ENCODE results near the gene PLAAT4.
"Not testable (repeated sequence)": the region's sequence is repeated elsewhere in the genome, so short reads cannot be mapped to it uniquely, and the experiment has no call there.

Gene PLAAT4

DNA sequence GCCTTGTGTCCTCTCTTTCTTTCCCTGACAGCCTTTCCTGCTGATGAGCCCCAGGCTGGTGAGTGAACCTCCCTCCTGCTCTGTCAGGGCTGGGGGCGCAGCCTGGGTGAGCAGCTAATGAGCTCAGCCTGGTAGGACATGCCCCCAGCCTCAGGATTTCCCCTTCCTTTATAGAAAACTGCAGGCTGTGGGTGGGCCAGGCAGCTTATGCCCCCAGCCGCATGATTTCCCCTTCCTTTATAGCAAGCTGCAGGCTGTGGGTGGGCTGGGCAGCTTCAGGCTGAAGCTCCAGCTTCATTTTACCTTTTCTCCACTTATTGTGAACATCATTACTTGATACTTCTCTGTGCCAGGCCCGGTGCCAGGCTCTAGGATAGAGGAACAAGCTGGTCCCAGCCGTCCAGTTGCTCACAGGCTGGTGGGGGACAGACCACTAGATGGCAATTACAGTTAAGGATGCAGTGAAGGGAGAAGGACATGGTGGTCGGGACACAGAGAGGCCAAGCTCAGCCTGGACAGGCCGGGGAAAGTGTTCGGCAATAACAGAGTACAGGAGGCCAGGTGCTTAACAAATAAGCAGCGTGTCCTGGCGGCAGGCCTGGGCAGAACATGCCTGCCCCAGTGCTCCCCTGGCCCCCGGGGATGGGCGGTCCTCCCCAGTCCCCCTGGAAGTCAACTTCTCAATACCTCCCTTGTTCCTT, 25.4 kb upstream of the PLAAT4 start:
- no peak for DNase-seq (ENCODE audit: low read depth)

DNA sequence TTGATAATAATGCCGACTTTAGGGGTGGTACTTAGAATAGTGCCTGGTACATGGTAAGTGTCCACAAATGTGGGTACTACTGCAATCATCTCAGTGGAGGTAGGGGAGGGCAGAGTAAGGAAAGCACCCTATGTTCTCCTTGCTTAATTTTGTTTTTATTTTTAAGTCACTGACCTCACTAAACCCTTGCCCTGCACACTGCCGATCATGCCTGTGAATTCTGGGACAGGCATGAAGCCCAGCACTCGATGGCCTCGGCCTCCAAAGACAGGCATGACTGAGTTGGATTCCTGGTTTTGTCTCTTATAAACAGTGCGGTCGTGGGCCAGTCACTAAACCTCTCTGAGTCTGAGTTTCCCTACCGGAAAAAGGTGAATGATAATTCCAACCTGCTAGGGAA, 23.8 kb upstream of the PLAAT4 start:
- DNase-seq (ENCODE audit: low read depth), result no peak

DNA sequence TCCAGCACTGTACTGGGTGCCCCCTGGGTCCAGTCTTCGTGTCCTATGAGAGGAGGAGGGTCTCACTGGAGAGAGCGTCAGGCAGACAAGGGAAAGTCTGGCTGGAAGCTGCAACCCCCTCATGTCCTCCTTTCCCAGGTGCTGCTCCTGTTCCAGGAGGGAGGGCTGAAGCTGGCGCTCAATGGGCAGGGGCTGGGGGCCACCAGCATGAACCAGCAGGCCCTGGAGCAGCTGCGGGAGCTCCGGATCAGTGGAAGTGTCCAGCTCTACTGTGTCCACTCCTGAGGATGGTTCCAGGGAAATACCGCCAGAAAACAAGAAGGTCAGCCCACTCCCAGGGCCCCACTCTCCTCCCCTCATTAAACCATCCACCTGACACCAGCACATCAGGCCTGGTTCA, 20.5 kb upstream of the PLAAT4 start:
- no peak for DNase-seq (ENCODE audit: low read depth)

DNA sequence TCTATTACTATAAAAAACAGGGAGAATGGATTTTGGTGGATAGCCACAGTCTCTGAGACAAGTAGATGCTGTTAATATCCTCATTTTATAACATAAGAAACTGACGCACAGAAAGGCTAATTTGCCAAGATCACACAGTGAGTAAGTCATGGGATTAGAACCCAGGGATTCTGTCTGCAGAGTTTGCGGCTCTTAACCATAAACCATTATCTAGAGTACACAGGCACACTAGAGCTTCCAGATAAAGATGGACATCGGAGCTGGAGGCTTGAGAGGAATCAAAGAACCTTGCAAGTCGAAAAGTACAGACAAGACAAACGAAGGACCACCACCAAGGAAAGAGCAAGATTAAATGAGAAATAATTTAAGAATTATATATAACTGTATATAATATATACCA, 19.5 kb upstream of the PLAAT4 start:
- DNase-seq (ENCODE audit: low read depth), result no peak

DNA sequence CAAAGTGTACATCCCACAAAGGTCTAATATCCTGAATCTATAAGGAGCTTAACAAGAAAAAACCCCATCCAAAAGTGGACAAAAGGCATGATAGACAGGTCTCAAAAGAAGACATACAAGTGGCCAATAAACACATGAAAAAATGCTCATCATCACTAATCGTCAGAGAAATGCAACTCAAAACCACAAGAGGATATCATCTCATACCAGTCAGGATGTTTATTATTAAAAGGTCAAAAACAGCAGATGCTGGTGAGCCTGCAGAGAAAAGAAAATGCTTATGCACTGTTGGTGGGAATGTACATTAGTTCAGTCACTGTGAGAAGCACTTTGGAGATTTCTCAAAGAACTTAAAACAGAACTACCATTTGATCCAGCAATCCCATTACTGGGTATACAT, 18.1 kb upstream of the PLAAT4 start:
- no peak for DNase-seq (ENCODE audit: low read depth)

DNA sequence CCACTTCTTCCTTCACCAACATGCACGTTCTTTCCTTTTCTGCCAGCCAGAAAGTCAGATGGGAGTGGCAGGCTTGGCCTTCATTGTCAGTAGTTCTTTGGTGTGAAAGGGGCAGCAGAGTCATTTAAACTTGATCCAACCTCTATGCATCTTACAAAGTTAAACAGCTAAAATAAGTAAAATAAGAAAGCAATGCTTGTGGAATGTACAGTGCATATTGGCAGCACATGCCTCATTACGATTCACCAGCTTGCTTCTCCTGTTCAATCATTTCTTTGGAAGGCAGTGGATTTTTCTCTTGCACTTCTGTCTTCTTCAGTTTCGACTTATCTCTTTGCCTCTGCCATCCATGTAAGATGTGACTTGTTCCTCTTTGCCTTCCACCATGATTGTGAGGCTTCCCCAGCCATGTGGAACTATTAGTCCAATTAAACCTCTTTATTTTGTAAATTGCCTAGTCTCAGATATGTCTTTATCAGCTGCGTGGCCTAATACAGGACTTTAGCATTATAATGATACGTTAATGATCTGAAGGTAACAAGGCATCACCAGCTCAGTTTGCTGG, 15.9 kb upstream of the PLAAT4 start:
- no peak for DNase-seq (ENCODE audit: low read depth)

DNA sequence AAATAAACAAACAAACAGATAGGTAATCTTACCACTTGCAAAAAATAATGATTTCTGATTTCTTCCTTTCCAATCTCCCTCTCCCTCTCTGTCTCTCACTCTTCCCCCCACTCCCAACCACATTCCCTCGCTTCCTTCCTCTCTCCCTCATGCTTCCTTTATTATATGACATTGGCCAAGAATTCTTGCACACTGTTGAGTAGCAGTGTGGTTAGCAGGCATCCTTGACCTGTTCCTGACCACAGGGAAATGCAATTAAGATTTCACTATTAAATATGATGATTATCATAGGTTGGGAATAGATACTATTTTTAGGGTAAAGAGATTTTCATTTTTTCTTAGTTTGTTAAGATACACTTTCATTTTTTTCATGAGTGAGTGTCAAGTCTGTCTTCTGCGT, 14.7 kb upstream of the PLAAT4 start:
- DNase-seq (ENCODE audit: low read depth), result no peak

DNA sequence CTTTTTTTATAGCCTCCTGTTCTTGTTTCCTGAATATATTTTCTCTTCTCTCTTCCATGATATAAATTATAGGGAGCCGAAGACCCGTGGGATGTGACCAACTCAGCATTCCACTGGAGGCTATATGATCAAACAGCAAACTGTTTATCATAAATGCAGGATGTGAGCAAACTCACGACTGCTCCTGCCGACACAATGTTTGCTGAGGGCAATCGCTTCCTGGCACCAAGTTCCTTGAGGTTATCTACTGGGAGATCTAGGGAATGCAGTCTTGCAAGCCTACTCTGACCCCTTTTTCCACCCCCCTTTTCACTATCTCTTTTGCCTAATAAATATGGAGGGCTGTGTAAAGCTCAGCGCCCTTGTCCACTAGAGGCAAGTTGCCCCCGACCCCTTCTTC, 13.5 kb upstream of the PLAAT4 start:
- no peak for DNase-seq (ENCODE audit: low read depth)

DNA sequence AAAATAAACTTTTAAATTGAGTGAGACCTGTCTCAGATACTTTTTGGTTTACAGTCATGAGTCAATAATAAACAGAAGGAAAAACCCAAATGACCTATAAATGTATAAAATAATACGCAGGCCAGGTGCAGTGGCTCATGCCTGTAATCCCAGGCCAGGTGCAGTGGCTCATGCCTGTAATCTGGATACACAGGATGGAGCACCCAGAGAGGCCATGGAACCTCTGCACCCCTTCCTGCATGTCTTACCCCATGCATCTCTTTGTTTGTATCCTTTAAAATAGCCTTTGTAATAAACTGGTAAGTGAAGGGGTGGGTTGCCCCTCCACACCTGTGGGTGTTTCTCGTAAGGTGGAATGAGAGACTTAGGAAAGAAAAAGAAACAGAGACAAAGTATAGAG, 8.9 kb upstream of the PLAAT4 start:
- DNase-seq (ENCODE audit: low read depth), result no peak

DNA sequence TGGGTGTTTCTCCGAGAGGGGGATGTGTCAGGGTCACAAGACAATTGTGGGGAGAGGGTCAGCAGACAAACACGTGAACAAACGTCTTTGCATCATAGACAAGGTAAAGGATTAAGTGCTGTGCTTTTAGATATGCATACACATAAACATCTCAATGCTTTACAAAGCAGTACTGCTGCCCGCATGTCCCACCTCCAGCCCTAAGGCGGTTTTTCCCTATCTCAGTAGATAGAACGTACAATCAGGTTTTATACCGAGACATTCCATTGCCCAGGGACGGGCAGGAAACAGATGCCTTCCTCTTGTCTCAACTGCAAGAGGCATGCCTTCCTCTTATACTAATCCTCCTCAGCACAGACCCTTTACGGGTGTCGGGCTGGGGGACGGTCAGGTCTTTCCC, 8.5 kb upstream of the PLAAT4 start:
- not testable (repeated sequence) for DNase-seq (ENCODE audit: low read depth)

DNA sequence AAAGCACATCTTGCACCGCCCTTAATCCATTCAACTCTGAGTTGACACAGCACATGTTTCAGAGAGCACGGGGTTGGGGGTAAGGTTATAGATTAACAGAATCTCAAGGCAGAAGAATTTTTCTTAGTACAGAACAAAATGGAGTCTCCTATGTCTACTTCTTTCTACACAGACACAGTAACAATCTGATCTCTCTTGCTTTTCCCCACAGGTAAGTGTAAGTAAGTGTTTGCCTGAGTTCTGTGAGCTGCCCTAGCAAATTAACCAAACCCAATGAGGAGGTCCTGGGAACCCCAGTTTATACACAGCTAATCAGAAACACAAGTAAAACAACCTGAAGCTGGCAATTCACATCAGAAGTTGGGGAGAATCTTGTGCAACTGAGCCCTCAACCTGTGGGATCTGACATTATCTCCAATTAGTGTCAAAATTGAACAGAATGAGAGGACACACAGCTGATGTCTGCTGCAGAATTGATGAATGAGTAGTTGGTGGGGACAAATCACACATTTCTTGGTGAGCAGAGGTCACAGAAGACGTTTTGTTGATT, 7.8 kb upstream of the PLAAT4 start:
- not testable (repeated sequence) for DNase-seq (ENCODE audit: low read depth)

DNA sequence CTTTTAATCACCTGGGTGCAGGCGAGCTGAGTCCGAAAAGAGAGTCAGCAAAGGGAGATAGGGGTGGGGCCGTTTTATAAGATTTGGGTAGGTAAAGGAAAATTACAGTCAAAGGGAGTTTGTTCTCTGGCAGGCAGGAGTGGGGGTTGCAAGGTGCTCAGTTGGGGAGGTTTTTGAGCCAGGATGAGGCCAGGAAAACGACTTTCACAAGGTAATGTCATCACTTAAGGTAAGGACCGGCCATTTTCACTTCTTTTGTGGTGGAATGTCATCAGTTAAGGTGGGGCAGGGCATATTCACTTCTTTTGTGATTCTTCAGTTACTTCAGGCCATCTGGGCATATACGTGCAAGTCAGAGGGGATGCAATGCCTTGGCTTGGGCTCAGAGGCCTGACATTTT, 7.2 kb upstream of the PLAAT4 start:
- DNase-seq (ENCODE audit: low read depth), result not testable (repeated sequence)

DNA sequence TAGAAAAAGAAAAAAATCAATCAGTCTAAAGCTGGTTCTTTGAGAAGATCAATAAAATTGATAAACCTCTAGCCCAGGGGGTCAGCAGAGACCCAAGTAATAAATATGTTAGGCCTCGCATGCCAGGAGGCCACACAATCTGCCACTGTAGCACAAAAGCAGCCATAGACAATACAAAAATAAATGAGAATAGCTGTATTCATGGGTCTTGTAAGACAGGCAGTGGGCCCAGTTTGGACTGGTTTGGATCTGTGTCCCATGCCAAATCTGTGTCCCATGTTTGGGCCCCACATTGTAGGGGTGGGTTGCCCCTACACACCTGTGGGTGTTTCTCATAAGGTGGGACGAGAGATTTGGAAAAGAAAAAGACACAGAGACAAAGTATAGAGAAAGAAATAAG, 6.6 kb upstream of the PLAAT4 start:
- DNase-seq (ENCODE audit: low read depth), result no peak

DNA sequence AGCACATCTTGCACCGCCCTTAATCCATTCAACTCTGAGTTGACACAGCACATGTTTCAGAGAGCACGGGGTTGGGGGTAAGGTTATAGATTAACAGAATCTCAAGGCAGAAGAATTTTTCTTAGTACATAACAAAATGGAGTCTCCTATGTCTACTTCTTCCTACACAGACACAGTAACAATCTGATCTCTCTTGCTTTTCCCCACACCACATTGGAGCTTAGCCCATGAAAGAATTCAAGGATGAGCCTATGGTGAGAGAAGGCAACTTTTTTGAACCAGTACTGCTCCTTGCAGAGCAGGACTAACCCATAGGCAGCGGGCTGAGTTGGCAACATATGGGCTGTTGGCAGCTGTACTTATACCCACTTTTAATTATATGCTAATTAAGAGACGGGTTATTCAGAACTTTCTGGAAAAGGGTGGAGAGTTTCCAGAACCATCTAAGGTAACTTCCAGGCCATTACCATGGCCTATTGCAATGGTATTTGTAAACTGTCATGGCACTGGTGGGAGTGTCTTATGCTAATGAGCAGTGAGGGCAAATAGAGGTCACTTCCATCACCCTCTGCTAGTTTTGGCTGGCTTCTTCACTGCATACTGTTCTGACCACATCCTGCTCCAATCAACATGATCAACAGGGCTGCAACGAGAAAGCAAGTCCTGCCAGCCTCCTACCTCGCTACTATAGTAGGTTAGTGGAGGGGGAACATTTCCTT, 5.4 kb upstream of the PLAAT4 start:
- peak; percentile 41 for DNase-seq (ENCODE audit: low read depth)

DNA sequence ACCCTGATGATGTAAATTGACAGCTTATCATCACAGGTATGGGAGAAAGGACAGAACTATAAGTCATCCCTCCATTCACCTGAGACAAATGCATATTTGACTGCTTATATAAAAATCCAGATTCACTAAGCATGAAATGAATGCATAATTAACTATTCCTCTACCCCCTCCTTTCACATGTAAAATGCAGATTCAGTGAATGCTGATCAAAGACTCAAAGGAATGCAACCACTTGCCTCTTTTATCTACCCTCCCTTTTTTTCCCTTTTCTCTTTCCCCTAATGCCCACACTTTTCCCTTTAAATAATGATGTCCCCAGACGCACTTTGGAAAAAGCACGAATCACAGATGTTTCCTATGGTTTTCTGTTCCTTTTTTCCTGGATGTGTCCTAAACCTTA, 4.5 kb upstream of the PLAAT4 start:
- DNase-seq (ENCODE audit: low read depth), result no peak

DNA sequence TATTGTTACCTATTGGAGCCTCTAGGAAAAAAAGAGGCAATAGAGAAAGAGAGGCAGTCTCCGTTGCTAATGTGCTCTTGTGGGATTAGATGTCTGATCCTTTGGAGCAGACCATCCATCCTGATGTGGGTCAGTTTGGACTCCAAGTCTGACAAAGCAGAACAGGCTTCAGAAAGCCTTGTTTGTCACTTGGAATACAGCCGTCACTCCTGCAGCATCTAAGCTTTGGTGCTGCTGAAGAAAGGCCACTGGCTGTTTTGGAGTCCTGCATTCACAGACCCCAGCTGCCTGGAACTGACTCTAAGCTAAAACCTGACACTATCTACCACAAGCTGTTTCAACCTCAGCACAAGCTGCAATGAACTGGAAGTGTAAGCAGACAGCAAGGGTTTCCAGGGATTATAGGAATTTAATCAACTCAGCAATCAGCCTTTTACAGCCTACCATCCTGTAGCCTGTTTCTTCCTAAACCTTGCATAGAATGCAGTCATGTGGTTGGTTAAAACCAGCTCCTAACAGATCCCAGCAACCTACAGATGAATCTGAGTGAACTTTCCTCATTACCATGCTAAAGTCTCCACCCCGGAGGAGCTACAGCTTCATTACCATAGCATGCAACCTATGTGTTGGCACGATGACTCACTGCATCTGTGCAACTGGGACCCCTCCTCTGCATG, 3.7 kb upstream of the PLAAT4 start:
- DNase-seq (ENCODE audit: low read depth), result no peak

DNA sequence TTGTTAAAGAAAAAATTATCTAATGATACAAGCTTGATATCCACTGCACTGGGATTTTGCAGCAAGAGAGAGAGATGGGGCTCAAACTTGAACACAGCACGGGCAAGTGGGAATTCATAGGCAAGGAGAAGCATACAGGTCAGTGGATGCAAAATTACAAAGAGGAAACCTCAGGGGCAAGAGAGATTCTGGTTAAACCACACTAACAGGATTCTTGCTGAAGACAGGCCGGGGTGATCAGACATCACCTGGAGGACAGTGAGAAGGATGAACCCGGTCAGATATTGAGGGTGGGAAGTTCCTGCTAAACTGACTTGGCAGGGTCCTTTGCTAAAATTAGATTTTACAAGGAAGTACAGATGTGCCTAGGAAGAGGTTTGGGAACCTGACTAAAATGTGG, 2.5 kb upstream of the PLAAT4 start:
- DNase-seq (ENCODE audit: low read depth), result no peak

DNA sequence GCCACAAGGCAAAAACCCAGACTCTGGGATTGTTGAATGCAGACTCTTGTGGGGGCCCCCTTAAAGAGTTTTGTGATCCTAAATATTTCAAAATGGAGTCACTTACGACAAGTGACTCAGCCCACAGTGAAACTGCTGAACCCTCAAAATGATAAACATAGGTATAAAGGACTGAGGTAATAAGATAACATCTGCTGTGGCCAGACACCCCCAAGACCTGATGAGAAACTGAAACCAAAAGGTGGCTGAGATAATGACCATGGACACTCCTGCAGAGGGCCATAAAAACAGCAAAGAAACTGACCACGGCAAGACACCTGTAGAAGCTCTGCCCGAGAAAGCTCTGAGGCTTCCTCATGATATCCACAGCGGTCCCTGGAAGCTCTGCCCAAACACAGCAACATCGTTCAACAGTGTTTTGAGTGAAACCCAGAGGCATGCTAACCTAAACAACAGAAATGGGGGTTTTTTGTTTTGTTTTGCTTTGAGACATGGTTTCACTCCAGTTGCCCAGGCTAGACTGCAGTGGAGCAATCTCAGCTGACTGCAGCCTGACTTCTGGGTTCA, 1.6 kb upstream of the PLAAT4 start:
- DNase-seq (ENCODE audit: low read depth), result no peak

DNA sequence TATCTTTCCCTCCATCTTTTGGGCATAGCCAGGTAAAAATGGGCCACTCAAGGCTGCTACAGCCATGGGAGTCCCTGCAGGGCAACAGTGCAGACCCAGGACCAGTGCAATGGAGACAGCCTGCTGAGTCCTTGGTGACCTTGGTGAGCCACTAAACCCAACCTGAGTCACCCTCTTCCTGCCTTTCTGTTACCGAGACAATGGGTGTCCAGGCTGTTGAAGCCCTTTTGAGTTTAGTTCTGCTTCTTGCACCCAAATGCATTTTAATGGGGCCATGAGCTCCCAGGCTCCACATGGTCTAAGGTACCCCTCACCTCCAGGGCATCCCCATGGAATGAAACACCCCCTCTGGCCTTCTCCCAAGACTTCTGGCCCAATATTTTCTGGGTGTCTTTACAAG, 874 bp upstream of the PLAAT4 start:
- DNase-seq (ENCODE audit: low read depth), result peak; percentile 37

DNA sequence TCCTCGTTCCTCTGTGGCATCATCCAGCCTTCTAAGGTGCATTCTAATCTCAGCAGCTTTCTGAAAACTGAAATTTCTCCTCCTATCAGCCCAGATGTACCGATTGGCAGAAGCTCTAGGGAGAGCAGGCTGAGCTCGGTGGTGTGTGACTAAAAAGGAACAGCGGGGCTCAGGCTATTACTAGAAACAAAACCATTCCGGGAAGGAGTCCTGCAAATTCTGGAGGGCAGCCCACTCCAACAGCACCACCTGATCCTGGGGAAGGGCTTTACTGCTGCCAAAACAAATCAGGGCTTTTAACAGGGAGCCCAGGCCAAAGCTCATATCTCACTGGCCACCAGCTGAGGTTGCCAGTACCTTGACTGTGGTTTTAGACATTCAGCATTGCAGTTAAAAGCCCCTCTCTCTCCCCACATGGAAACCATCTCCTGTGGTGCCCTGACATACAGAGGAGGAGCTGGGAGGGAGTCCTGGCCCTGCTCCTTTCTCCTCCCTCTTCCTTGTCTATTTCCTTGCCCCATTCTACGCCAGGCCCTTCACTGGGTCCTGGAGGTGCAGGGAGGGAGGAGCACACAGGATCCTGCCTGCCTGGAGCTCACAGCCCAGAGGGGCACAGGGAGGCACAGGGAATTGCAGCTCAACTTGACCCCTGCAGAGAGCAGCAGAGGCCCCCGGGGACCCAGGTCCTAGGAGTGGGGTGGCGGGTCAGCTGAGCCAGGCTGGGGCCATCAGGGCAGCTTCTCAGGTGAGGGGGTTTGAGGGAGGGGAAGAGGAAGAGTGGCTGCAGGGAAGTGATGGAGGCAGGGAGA, 889 bp downstream of the PLAAT4 start:
- no peak for DNase-seq (ENCODE audit: low read depth)

DNA sequence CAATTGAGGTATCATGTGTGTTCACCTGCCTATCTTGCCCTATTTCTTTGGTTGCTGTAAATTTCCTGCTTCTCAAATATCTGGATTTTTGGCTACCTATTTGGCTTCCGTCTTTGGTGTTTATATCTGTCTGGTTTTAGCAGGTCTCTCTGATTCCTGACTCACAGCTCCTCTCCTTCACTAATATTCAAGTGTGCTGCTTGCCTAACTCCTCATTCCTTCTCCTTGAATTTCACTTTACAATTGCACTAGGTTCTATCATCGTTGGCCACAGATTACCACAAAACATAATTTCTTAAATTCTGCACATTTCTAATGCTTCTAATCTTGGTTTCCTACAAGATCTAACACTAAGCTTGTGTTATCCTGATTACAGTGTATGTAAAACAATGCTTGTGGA, 5.9 kb downstream of the PLAAT4 start:
- DNase-seq (ENCODE audit: low read depth), result not testable (repeated sequence)

DNA sequence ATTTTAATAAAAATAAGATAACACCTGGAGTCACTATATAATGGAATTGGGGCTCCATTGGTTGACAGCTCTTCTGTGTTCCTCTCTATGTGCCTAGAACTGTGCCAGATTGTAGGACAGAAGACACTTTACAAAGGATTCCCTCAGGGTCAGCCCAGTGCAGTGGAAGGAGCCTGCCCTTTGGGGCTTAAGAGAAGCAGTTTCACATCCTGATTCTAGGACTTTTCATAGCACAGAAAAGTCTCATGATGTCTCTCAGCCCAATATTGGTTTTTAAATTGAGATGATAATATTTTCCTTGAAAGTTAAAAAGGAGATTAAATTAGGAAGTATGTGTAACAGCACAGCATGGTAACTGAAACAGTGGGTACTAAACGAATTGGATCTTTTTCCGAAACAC, 7.1 kb downstream of the PLAAT4 start:
- no peak for DNase-seq (ENCODE audit: low read depth)
